ENCODE measurements around the gene OTUD7B.
A peak's percentile ranks its signal among the peaks of the same experiment; 100 is the strongest.
"Not testable (repeated sequence)": the region's sequence is repeated elsewhere in the genome, so short reads cannot be mapped to it uniquely, and the experiment has no call there.

The OTUD7B gene

GRCh38 chr1:150002217-150002616 is 8.3 kb downstream of the OTUD7B start:
- DNase-seq: no peak

DNA sequence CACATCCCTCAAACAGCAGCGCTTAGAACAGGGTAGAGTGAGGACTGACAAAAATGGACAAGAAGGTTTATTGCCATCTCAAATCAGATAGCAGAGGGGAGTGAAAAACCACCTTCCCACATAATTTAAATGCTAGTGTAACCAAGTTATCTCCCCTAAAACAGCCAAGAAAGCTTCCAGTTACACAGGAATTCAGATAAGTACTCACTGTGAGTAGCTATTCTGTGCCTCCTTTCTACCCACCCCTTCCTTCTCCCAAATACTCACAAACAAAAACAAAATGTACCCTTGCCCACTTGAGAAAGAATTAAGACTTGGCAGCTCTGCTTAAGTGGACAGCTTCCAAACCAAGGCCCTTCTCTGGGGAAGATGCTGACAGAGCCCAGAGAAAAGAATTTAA is 9.1 kb downstream of the OTUD7B start:
- no peak for DNase-seq

- DNase-seq: peak; percentile 92
These were observed 12.8 kb downstream of the OTUD7B start for GRCh38 chr1:149997585-149998262.

DNA sequence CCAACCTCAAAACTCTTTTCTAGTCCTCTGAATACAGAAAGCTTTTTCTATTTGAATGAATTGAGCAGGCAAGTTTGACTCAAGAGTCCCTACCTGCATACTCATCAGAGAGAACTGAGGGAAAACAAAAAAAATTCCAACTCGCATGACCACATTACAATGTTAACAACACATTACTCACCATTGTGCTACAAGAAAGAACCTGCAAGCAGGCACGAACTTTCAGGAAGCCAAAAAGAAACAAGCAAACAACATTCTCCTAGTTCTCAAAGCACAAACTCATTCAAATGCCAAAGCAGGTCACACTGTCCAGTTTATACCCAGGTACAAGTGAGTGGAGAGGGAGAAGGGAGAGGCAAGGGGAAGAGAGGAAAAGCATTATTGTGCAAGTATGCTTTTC is 14.6 kb downstream of the OTUD7B start:
- DNase-seq: peak; percentile 27

GRCh38 chr1:149993764-149994163 is 16.8 kb downstream of the OTUD7B start:
- no peak for DNase-seq

DNA sequence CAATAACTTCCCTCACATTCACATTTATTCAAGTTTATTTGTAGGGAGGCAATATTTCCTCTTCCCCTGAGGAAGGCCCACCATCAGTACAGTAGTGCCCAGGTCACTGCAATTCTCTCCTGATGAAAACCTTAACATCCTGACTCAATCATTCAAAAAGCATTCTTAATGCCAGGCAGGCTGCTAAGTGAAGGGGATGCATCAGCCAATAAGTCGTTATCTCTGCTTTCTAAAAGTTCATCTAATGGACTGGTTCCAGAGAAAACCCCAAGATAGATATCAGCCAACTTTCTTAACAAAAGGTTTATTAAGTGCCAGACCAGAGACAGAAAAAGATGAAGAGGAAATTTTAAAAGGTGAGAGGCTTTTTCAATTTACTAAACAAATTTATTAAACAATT is 17.3 kb downstream of the OTUD7B start:
- DNase-seq: no peak

DNA sequence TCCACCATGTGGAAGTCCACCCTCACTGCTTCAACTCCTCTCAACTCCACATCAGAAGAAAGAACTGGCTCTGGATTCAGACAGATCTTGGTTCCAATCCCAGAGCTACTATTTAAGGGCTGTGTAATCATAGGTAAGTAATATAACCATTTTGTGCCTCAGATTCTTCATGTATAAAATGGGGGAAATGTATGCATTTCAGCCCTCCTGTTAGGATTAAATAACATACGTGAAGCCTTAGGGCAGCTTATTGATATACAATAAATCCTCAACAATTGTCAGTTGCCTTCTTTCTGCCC is 23.3 kb downstream of the OTUD7B start:
- DNase-seq: no peak

- DNase-seq: no peak
These were observed 23.8 kb downstream of the OTUD7B start for GRCh38 chr1:149986486-149987296.

GRCh38 chr1:149979972-149980540 is 30.5 kb downstream of the OTUD7B start:
- DNase-seq: no peak

GRCh38 chr1:149979245-149979971 is 31.1 kb downstream of the OTUD7B start:
- no peak for DNase-seq

DNA sequence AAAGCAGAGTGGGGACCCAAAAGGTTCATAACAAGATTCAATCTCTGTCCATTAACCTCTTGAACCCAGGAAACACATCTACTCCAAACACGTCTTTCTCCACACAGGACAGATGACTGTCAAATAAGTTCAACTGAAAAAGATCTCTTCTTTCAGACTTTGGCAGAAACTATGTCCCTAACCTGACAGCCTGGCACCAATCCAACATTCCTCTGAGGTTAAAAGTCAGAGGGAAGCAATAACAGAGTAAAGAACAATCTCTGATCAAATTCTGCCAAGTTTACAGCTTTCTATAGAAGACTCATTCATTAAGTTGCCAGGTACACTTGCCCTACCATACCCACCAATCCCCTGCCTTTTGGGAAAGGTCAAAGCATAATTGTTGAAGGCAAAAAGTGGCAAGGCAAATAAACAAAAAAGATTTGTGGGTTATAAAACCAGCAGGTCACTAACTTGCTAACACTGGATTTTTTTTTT is 31.9 kb downstream of the OTUD7B start:
- no peak for DNase-seq

- no peak for DNase-seq
These were observed 33.2 kb downstream of the OTUD7B start for GRCh38 chr1:149977345-149977744.

DNA sequence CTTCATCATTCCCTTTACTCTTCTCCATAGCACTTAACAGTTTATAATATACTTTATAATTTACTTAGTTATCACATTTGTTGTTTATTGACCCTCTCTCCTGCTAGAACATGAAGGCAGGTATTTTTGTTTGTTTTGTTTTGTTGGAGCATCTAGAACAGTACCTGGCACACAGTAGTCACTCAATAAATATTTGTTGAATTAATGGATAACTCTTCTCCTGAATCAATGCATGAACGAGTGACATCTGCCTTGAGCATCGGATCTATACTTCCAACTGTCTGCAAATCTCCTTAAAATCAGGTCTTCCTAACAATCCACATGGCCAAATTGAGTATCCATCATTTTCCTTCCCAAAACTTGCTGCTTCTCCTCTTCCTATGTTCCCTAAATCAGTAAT is 38.0 kb downstream of the OTUD7B start:
- no peak for DNase-seq

GRCh38 chr1:149967646-149968045 is 42.9 kb downstream of the OTUD7B start:
- peak; percentile 68 for DNase-seq

DNA sequence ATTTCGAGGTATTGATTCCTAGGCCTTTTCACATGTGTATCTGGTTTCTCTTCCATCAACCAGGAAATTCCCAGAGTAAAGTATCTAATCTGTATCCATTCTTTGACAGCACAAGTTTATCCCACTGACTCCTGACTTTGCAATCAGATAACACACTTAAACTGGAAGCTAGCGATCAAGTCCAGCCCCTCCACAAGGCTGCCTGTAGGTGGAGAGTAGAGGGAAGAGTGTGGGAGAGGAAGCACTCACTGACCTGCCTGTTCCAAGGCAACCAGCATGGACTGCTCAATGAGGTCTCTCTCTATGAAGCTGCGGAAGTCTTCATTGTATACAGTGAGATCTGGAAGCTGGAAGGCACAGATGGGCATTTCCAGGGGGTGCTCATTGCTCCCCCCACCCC is 43.5 kb downstream of the OTUD7B start:
- DNase-seq: no peak

GRCh38 chr1:149966405-149966804 is 44.1 kb downstream of the OTUD7B start:
- DNase-seq: no peak

- no peak for DNase-seq
These were observed 45.1 kb downstream of the OTUD7B start for GRCh38 chr1:149965440-149965839.

DNA sequence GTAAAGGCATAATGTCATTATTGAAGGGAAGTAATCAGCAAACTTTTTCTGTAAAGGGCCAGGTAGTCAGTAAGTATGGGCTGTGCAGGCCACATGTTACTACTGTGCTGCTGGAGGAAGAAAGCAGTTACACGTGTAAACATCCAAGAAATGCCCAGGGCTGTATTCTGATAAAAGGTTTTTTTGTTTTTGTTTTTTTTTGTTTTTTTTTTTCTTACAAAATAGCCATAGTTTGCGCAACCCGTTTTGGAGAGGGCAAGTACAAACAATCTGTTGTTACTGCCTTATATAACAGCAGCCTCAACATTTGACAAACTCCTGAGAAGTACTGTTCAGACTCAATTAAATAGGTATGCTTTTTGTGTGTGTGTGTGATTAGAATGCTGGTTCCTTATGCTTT is 47.2 kb downstream of the OTUD7B start:
- DNase-seq: no peak

GRCh38 chr1:149962736-149963135 is 47.8 kb downstream of the OTUD7B start:
- no peak for DNase-seq

- peak; percentile 88 for DNase-seq
These were observed 48.4 kb downstream of the OTUD7B start for GRCh38 chr1:149962039-149962647.

GRCh38 chr1:149957548-149957947 is 53.0 kb downstream of the OTUD7B start:
- DNase-seq: not testable (repeated sequence)

- DNase-seq: no peak
These were observed 60.6 kb downstream of the OTUD7B start for GRCh38 chr1:149949911-149950310.

DNA sequence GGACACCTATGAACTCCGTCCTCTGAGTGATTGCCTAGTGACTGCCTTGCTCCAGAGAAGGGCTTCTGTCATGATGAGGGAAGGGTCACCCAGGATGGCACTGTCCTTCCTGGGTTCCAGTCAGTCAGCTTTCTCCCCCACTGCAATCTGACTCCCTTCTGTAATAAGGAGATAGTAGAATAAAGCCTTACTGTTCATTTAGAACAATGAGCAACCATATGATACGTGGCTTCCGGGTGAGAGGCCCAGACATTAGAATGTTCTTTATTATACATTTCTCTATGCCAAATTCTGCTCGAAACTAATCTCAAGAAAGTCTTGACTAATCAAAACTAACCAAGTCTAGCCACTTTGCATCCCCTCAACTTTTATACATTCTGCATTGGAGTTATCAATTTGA is 65.3 kb downstream of the OTUD7B start:
- DNase-seq: no peak
